Epithelial cell of esophagus (primary cell): Measurements from ENCODE around the gene HCST.
A peak's percentile ranks its signal among the peaks of the same experiment; 100 is the strongest.

ENCODE experiments used
- DNase-seq: peaks from one replicate; pipeline ENCODE4 v3.0.0; 2010; ENCODE audit warnings: low read depth
- H3K4me3 ChIP-seq: 2 replicates; pipeline ENCODE4 v1.5.1; 2011; ENCODE audit warnings: mild to moderate bottlenecking, low read length, control low read depth
- TF ChIP-seq, protein P1 (sequence below): IDR thresholded peaks from 2 replicates; pipeline ENCODE4 v1.5.1; 2011; ENCODE audit warnings: low read depth, mild to moderate bottlenecking, low read length, control low read depth, inconsistent platforms; ENCODE audit not compliant: insufficient read depth; ENCODE audit errors: missing control alignments

Gene HCST

DNA sequence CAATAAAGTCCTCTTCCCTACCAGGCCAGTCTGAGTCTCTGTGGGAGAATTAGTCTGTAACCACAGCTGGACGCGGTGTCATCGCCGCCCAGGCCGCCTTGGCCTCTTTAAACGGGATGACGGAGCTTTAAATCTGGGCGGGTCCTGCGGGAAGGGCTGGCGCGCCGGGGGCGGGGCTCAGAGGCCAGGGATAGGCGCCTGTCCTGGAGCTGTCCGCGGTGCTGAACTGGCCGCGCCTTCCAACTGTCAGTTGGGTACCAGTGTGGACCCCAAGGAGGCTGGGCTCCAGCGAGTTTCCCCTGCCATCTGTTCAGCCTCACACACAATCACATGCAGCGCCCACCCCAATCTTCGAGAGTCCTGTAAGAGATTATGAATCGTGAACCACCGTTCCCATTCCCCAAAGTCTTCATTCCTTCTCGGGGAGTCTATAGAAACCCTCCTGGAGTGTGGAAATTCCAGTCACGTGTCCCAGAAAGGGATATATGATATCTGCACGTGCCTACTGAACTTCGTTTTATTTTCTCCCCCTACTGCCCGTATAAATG is 22.5 kb upstream of the HCST start:
- DNase-seq = peak; percentile 91
- TF ChIP-seq, protein P1, sequence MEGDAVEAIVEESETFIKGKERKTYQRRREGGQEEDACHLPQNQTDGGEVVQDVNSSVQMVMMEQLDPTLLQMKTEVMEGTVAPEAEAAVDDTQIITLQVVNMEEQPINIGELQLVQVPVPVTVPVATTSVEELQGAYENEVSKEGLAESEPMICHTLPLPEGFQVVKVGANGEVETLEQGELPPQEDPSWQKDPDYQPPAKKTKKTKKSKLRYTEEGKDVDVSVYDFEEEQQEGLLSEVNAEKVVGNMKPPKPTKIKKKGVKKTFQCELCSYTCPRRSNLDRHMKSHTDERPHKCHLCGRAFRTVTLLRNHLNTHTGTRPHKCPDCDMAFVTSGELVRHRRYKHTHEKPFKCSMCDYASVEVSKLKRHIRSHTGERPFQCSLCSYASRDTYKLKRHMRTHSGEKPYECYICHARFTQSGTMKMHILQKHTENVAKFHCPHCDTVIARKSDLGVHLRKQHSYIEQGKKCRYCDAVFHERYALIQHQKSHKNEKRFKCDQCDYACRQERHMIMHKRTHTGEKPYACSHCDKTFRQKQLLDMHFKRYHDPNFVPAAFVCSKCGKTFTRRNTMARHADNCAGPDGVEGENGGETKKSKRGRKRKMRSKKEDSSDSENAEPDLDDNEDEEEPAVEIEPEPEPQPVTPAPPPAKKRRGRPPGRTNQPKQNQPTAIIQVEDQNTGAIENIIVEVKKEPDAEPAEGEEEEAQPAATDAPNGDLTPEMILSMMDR = no peak
- no peak overlapping the region for H3K4me3 ChIP-seq

DNA sequence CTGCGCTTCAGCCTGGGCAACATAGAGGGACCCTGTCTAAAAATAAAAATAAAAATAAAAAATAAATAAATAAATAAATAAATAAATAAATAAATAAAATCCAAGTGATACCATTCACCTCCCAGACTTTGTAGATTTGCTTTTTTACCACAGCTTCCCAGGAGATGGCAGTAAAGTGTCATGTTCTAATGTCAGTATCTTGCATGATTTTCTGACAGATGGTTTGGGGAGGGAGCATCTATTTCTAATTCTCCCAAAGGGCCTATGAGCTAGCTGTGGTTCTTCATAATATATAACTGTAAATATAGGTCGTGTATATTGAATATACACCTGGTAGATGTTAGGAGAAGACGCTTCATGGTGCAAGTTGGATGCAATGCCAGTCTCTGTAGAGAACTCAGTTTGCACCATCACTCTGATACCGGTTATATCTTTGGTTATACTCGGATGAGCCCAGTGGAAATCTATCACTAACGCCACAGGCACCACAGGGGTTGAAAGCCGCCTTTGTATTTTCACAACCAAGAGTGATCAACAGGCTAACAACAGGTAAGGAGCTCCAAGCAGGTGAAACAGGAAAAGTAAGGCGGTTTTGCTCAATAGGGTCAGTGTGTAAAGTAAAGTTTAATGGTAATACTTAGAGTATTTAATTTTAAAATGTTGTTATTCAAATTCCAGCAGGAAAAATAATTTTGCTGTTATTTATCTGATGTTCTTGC is 20.1 kb upstream of the HCST start:
- TF ChIP-seq, protein P1 = peak; percentile 54
- DNase-seq = peak; percentile 83
- H3K4me3 ChIP-seq = no peak overlapping the region

DNA sequence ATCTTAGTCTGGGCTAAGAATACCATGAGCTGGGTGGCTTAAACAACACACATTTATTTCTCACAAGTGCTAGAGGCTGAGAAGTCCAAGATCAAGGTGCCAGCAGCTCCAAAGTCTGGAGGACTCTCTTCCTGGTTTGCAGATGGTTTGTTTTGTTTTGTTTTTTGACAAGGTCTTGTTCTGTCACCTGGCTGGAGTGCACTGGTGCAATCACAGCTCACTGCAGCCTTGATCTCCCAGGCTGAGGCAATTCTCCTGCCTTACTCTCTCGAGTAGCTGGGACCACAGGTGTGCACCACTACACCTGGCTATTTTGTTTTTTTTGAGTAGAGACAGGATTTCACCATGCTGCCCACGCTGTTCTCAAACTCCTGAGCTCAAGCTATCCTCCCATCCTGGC is 18.4 kb upstream of the HCST start:
- no peak overlapping the region for H3K4me3 ChIP-seq
- DNase-seq = no peak
- TF ChIP-seq, protein P1 = no peak

DNA sequence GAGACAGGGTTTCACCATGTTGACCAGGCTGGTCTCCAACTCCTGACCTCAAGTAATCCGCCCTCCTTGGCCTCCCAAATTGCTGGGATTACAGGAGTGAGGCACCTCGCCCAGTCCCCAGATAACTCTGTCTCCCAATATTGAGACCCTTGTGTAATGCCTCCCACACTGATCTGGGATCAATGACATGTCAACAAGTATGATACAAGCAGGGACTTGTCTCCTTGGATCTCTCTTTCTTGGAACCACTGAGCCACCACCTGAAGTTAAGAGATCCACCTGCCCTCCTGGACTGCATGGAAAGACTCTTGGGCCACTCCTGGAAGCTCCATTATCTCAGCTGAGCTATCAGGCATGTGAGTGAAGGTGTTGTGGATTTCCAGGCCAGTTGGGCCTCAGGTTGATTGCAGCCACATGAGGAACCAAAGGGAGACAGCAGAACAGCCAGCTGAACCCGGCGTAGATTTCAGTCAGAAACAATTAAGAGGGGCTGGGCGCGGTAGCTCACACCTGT is 17.0 kb upstream of the HCST start:
- TF ChIP-seq, protein P1 = no peak
- H3K4me3 ChIP-seq = no peak overlapping the region
- DNase-seq = no peak

DNA sequence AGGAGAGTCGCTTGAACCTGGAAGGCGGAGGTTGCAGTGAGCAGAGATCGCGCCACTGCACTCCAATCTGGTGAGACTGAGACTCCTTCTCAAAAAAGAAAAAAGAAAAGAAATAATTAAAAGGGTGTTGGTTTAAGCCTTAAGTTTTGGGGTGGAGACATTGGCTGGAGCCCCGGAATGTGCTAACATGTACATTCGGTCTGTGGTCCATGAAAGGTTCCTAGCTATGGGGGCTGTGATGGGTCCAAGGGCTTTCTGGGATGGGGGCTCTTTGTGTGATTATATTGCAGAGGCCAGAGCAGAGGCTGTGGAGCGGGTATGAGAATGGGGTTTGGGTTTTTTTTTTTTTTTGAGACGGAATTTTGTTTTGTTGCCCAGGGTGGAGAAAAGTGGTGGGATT is 16.4 kb upstream of the HCST start:
- DNase-seq = no peak
- H3K4me3 ChIP-seq = no peak overlapping the region
- TF ChIP-seq, protein P1 = no peak

DNA sequence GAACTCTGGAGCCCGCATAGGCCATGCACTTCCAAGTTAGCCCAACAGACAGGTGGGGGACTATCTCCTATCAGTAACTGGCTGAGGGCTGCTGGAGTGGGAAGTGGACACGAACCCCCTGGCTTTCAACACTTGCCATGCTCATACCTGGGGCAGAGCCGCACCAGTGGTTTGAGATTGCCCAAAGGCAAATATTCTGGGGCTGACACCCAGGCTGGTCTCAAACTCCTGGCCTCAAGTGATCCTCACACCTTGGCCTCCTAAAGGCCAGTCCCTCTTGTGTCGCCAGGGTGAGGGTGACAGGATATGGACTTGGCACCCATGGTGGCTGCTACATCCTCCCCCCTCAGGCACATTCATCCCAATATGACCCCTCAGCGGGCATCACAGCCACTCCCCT is 15.1 kb upstream of the HCST start:
- no peak overlapping the region for H3K4me3 ChIP-seq
- TF ChIP-seq, protein P1 = no peak
- no peak for DNase-seq
